ENCODE data around the gene CAPN2.

The CAPN2 gene

DNA sequence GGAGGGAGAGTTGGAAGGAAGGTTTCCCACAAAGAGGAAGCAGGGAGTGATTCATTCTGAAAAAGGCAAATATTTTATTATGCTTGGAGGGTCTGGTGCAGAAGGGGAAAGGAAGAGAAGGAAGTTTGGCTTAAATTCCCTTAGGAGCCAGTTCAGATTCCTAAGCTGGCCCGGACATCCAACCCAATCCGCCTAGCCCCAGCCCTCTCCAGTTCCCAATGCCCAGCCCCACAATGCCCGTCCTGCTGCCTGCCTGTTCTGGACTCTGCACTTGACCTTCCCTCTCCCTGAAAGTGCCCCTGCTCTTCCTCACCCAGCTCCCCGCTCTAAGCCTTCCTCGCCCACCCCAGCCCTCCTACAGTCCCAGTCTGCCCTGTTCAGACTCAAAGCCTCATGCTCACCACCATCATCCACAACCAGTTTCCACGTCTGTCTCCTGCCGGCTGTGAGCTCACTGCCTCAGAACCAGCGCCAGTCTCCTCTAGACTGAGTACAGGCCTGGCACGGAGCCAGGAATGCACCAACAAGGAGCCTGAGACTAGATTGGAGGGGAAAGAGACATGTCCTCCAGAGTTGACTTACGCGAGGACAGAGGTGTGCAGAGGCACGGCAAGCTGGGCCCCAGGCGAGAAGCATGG lies 18.9 kb downstream of the CAPN2 start (continued):
- TF ChIP-seq, protein P1, sequence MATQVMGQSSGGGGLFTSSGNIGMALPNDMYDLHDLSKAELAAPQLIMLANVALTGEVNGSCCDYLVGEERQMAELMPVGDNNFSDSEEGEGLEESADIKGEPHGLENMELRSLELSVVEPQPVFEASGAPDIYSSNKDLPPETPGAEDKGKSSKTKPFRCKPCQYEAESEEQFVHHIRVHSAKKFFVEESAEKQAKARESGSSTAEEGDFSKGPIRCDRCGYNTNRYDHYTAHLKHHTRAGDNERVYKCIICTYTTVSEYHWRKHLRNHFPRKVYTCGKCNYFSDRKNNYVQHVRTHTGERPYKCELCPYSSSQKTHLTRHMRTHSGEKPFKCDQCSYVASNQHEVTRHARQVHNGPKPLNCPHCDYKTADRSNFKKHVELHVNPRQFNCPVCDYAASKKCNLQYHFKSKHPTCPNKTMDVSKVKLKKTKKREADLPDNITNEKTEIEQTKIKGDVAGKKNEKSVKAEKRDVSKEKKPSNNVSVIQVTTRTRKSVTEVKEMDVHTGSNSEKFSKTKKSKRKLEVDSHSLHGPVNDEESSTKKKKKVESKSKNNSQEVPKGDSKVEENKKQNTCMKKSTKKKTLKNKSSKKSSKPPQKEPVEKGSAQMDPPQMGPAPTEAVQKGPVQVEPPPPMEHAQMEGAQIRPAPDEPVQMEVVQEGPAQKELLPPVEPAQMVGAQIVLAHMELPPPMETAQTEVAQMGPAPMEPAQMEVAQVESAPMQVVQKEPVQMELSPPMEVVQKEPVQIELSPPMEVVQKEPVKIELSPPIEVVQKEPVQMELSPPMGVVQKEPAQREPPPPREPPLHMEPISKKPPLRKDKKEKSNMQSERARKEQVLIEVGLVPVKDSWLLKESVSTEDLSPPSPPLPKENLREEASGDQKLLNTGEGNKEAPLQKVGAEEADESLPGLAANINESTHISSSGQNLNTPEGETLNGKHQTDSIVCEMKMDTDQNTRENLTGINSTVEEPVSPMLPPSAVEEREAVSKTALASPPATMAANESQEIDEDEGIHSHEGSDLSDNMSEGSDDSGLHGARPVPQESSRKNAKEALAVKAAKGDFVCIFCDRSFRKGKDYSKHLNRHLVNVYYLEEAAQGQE (tag by site-specific recombination; IDR thresholded peaks at IDR 0.05): no peak
- TF ChIP-seq ZBTB48 (tag by site-specific recombination; IDR thresholded peaks at IDR 0.05) (peak; percentile 38), IKZF3 (tag by site-specific recombination; IDR thresholded peaks at IDR 0.05) (no peak), ZNF362 (tag by site-specific recombination; IDR thresholded peaks at IDR 0.05) (no peak), ZBTB21 (tag by site-specific recombination; IDR thresholded peaks at IDR 0.05) (no peak), BCL6B (tag by site-specific recombination; IDR thresholded peaks at IDR 0.05) (peak; percentile 78), ZNF555 (tag by site-specific recombination; conservative IDR thresholded peaks at IDR 0.05) (no peak), ZNF473 (tag by site-specific recombination; IDR thresholded peaks at IDR 0.05) (no peak), ZNF433 (tag by site-specific recombination; IDR thresholded peaks at IDR 0.05; ENCODE audit: low read depth) (no peak), WT1 (tag by site-specific recombination; IDR thresholded peaks at IDR 0.05) (0 out of 2 replicates have a peak, but pooled peaks have one; percentile 26), ZNF138 (tag by site-specific recombination; IDR thresholded peaks at IDR 0.05; ENCODE audit: borderline replicate concordance) (no peak), MEIS1 (CRISPR knock-in tag; IDR thresholded peaks at IDR 0.05; ENCODE audit: borderline replicate concordance) (no peak), ZNF354C (tag by site-specific recombination; IDR thresholded peaks at IDR 0.05; ENCODE audit: borderline replicate concordance, low read depth) (no peak), ZNF404 (tag by site-specific recombination; IDR thresholded peaks at IDR 0.05) (no peak), ZNF2 (tag by site-specific recombination; IDR thresholded peaks at IDR 0.05) (no peak), ZNF571 (tag by site-specific recombination; IDR thresholded peaks at IDR 0.05) (peak; percentile 98), ZNF157 (tag by site-specific recombination; IDR thresholded peaks at IDR 0.05) (no peak), ZNF366 (tag by site-specific recombination; conservative IDR thresholded peaks at IDR 0.05) (0 out of 2 replicates have a peak, but pooled peaks have one; percentile 10), ZNF660 (tag by site-specific recombination; IDR thresholded peaks at IDR 0.05) (peak; percentile 98), KLF1 (tag by site-specific recombination; IDR thresholded peaks at IDR 0.05) (no peak), ZFP41 (tag by site-specific recombination; IDR thresholded peaks at IDR 0.05; ENCODE audit: borderline replicate concordance) (no peak), ZEB2 (tag by site-specific recombination; IDR thresholded peaks at IDR 0.05) (no peak), ZNF132 (tag by site-specific recombination; IDR thresholded peaks at IDR 0.05; ENCODE audit: borderline replicate concordance) (no peak), PBX3 (CRISPR knock-in tag; IDR thresholded peaks at IDR 0.05) (no peak), SALL2 (tag by site-specific recombination; IDR thresholded peaks at IDR 0.05; ENCODE audit: borderline replicate concordance) (no peak), ZNF174 (tag by site-specific recombination; IDR thresholded peaks at IDR 0.05) (no peak), GLI4 (tag by site-specific recombination; IDR thresholded peaks at IDR 0.05) (no peak)
- TF ChIP-seq, protein P2, sequence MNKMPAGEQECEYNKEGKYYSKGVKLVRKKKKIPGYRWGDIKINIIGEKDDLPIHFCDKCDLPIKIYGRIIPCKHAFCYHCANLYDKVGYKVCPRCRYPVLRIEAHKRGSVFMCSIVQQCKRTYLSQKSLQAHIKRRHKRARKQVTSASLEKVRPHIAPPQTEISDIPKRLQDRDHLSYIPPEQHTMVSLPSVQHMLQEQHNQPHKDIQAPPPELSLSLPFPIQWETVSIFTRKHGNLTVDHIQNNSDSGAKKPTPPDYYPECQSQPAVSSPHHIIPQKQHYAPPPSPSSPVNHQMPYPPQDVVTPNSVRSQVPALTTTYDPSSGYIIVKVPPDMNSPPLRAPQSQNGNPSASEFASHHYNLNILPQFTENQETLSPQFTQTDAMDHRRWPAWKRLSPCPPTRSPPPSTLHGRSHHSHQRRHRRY (tag by site-specific recombination; IDR thresholded peaks at IDR 0.05): no peak
- TF ChIP-seq, protein P3, sequence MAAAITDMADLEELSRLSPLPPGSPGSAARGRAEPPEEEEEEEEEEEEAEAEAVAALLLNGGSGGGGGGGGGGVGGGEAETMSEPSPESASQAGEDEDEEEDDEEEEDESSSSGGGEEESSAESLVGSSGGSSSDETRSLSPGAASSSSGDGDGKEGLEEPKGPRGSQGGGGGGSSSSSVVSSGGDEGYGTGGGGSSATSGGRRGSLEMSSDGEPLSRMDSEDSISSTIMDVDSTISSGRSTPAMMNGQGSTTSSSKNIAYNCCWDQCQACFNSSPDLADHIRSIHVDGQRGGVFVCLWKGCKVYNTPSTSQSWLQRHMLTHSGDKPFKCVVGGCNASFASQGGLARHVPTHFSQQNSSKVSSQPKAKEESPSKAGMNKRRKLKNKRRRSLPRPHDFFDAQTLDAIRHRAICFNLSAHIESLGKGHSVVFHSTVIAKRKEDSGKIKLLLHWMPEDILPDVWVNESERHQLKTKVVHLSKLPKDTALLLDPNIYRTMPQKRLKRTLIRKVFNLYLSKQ (tag by site-specific recombination; IDR thresholded peaks at IDR 0.05; ENCODE audit: borderline replicate concordance): no peak
- TF ChIP-seq, protein P4, sequence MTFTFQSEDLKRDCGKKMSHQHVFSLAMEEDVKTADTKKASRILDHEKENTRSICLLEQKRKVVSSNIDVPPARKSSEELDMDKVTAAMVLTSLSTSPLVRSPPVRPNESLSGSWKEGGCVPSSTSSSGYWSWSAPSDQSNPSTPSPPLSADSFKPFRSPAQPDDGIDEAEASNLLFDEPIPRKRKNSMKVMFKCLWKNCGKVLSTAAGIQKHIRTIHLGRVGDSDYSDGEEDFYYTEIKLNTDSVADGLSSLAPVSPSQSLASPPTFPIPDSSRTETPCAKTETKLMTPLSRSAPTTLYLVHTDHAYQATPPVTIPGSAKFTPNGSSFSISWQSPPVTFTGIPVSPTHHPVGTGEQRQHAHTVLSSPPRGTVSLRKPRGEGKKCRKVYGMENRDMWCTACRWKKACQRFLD (tag by site-specific recombination; IDR thresholded peaks at IDR 0.05): no peak

Measured in HEK293 (cell line).